GM23338 (cell line): ENCODE data around the gene LIF. TPM values are rescaled to one million over a fixed set of nuclear protein-coding genes. Genes with fewer than 3 reads are reported as not detected.
A peak's percentile ranks its signal among the peaks of the same experiment; 100 is the strongest.

Experiments
- ATAC-seq: fragments of 200-7000 bp; cut with Tn5 transposase; 3 replicates; pipeline ENCODE4 v1.9.1; 2020
- DNase-seq: peaks from one replicate; pipeline ENCODE4 v3.0.0-alpha.2; 2015; ENCODE audit warnings: low spot score
- H2AFZ ChIP-seq: fragments of 200-600 bp; sonication (generic); 2 replicates; pipeline ENCODE4 v1.8.0; 2016; ENCODE audit warnings: antibody characterized with exemption, mild to moderate bottlenecking, moderate library complexity
- H3F3A ChIP-seq: fragments of 200-600 bp; sonication (generic); replicated peaks from 2 replicates; pipeline ENCODE4 v1.8.0; 2017; ENCODE audit warnings: antibody characterized with exemption, mixed run types, low read depth
- H3K27ac ChIP-seq: fragments of 200-600 bp; sonication (generic); 2 replicates; pipeline ENCODE4 v1.6.1; 2016; ENCODE audit warnings: low read depth
- H3K27me3 ChIP-seq: fragments of 200-600 bp; sonication (generic); 2 replicates; pipeline ENCODE4 v1.8.0; 2016; ENCODE audit warnings: mild to moderate bottlenecking, mixed run types, moderate library complexity; ENCODE audit not compliant: insufficient read depth
- H3K36me3 ChIP-seq: fragments of 200-600 bp; sonication (generic); 2 replicates; pipeline ENCODE4 v1.8.0; 2016; ENCODE audit warnings: mild to moderate bottlenecking; ENCODE audit not compliant: insufficient read depth
- H3K4me1 ChIP-seq: fragments of 200-600 bp; sonication (generic); 2 replicates; pipeline ENCODE4 v1.8.0; 2016; ENCODE audit warnings: mild to moderate bottlenecking, moderate library complexity; ENCODE audit not compliant: insufficient read depth
- H3K4me2 ChIP-seq: fragments of 200-600 bp; sonication (generic); 2 replicates; pipeline ENCODE4 v1.7.1; 2017; ENCODE audit warnings: mixed run types
- H3K4me3 ChIP-seq: fragments of 200-600 bp; sonication (generic); 2 replicates; pipeline ENCODE4 v1.6.1; 2016; ENCODE audit warnings: mixed run types
- H3K79me2 ChIP-seq: fragments of 200-600 bp; sonication (generic); replicated peaks from 2 replicates; pipeline ENCODE4 v1.8.0; 2017; ENCODE audit warnings: mild to moderate bottlenecking; ENCODE audit not compliant: insufficient read depth
- H3K9me2 ChIP-seq: fragments of 200-600 bp; sonication (generic); 2 replicates; pipeline ENCODE4 v1.8.0; 2017; ENCODE audit not compliant: insufficient read depth
- H4K20me1 ChIP-seq: fragments of 200-600 bp; sonication (generic); replicated peaks from 2 replicates; pipeline ENCODE4 v1.8.0; 2017; ENCODE audit warnings: mild to moderate bottlenecking; ENCODE audit not compliant: insufficient read depth
- H3K27ac Mint-ChIP-seq: 2 replicates; pipeline ENCODE4 v1.8.0; 2020; ENCODE audit warnings: inconsistent platforms, mild to moderate bottlenecking, moderate library complexity, mixed read lengths
- H3K27me3 Mint-ChIP-seq: 3 replicates; pipeline ENCODE4 v1.8.0; 2022; ENCODE audit warnings: low read depth, mild to moderate bottlenecking, moderate library complexity, mixed read lengths, inconsistent platforms; ENCODE audit not compliant: insufficient read depth, poor library complexity
- H3K36me3 Mint-ChIP-seq: 3 replicates; pipeline ENCODE4 v1.8.0; 2021; ENCODE audit warnings: low read depth, mild to moderate bottlenecking, inconsistent platforms, moderate library complexity, mixed read lengths
- H3K4me1 Mint-ChIP-seq: 3 replicates; pipeline ENCODE4 v1.8.0; 2020; ENCODE audit warnings: mild to moderate bottlenecking, inconsistent platforms, mixed read lengths
- H3K4me3 Mint-ChIP-seq: 3 replicates; pipeline ENCODE4 v1.8.0; 2021; ENCODE audit warnings: moderate library complexity, mild to moderate bottlenecking, inconsistent platforms, mixed read lengths
- H3K9me3 Mint-ChIP-seq: 3 replicates; pipeline ENCODE4 v1.8.0; 2020; ENCODE audit warnings: moderate library complexity, mild to moderate bottlenecking, inconsistent platforms, mixed read lengths
- CREB1 ChIP-seq: fragments of 250-450 bp; sonication (Bioruptor Pico); IDR thresholded peaks from 2 replicates; pipeline ENCODE4 v1.5.0; 2020; ENCODE audit warnings: low read depth, mild to moderate bottlenecking, moderate library complexity
- CTCF ChIP-seq, 2 experiments: fragments of 200-600 bp in 1 of 2; sonication (generic) in 1 of 2; conservative IDR thresholded peaks; 2 replicates each; pipeline versions ENCODE4 v1.5.1 to v1.6.1; 2016 to 2017; ENCODE audit warnings: antibody characterized with exemption in 2 of 2, low read depth in 2 of 2, mild to moderate bottlenecking in 2 of 2, moderate library complexity in 1 of 2
- ETS1 ChIP-seq: IDR thresholded peaks from 2 replicates; pipeline ENCODE4 v1.6.1; 2016; ENCODE audit warnings: antibody characterized with exemption
- EZH2 ChIP-seq: fragments of 200-600 bp; sonication (generic); IDR thresholded peaks from one replicate; pipeline ENCODE4 v1.8.0; 2017; ENCODE audit warnings: antibody characterized with exemption, mild to moderate bottlenecking, low read depth; ENCODE audit not compliant: unreplicated experiment
- EZH2phosphoT487 ChIP-seq: fragments of 200-600 bp; sonication (generic); IDR thresholded peaks from one replicate; pipeline ENCODE4 v1.8.1; 2018; ENCODE audit warnings: antibody characterized with exemption; ENCODE audit not compliant: unreplicated experiment
- JUNB ChIP-seq: IDR thresholded peaks from one replicate; pipeline ENCODE4 v1.6.1; 2016; ENCODE audit warnings: antibody characterized with exemption; ENCODE audit not compliant: unreplicated experiment
- NANOG ChIP-seq: IDR thresholded peaks from 2 replicates; pipeline ENCODE4 v1.6.1; 2016; ENCODE audit warnings: antibody characterized with exemption, borderline replicate concordance
- POLR2AphosphoS5 ChIP-seq: IDR thresholded peaks from 2 replicates; pipeline ENCODE4 v1.6.1; 2016; ENCODE audit warnings: antibody characterized with exemption, low read depth
- REST ChIP-seq: IDR thresholded peaks from one replicate; pipeline ENCODE4 v1.6.1; 2018; ENCODE audit warnings: antibody characterized with exemption; ENCODE audit not compliant: unreplicated experiment
- STAT1 ChIP-seq: IDR thresholded peaks from one replicate; pipeline ENCODE4 v1.6.1; 2016; ENCODE audit warnings: antibody characterized with exemption; ENCODE audit not compliant: unreplicated experiment
- ZNF114 ChIP-seq: fragments of 250-450 bp; sonication (Bioruptor Pico); IDR thresholded peaks from 2 replicates; pipeline ENCODE4 v1.5.0; 2020; ENCODE audit warnings: mild to moderate bottlenecking, moderate library complexity
- ZNF331 ChIP-seq: fragments of 250-450 bp; sonication (Bioruptor Pico); IDR thresholded peaks from 2 replicates; pipeline ENCODE4 v1.5.0; 2020; ENCODE audit warnings: low read depth, mild to moderate bottlenecking, moderate library complexity
- ZNF462 ChIP-seq: fragments of 250-450 bp; sonication (Bioruptor Pico); IDR thresholded peaks from 2 replicates; pipeline ENCODE4 v1.5.0; 2020; ENCODE audit warnings: mild to moderate bottlenecking, moderate library complexity
- polyA plus RNA-seq: library from polyadenylated mRNA; unstranded; fragments of >200 nt; fragmentation: Nextera tagmentation; extraction: Ambion mirVana; gene quantifications from 2 replicates; pipeline ENCODE4 v1.2.1, GENCODE V29; 2016
- total RNA-seq: library from RNA; depleted of rRNA; stranded (reverse); fragments of >200 nt; shearing (Covaris generic); gene quantifications from 2 replicates; pipeline ENCODE4 v1.2.3, GENCODE V29; 2014

LIF gene
- total and polyA plus RNA-seq, 2 experiments from 2014 or later = 1.8 to 3.6 TPM

GRCh38 chr22:30230787-30231461 is 15.6 kb downstream of the LIF start:
- no peaks in the 10 kb centered on the region for H3K27me3 ChIP-seq
- H3K4me3 ChIP-seq = no peak overlapping the region
- ATAC-seq = no peak
- no peaks in the 10 kb centered on the region for H3K79me2 ChIP-seq
- peak overlapping the region; percentile 63; the same call in 1 of the 2 replicates for H2AFZ ChIP-seq
- TF ChIP-seq EZH2 (no peak), STAT1 (no peak), POLR2AphosphoS5 (no peak), REST (no peak), NANOG (no peak), ZNF331 (CRISPR knock-in tag) (no peak), JUNB (no peak), ZNF114 (no peak), CREB1 (CRISPR knock-in tag) (no peak), ETS1 (no peak), CTCF (conservative IDR thresholded peaks at IDR 0.05; ENCODE audit: low read depth in 2 of 2) (no peak), EZH2phosphoT487 (no peak), ZNF462 (no peak)
- Mint-ChIP-seq H3K36me3 (no peaks in the 10 kb centered on the region), H3K27ac (no peak overlapping the region), H3K27me3 (no peaks in the 10 kb centered on the region), H3K9me3 (no peaks in the 10 kb centered on the region; the same call in 2 of the 3 replicates), H3K4me1 (peaks cover 22% of the 10 kb centered on the region), H3K4me3 (no peak overlapping the region)
- peaks cover 31% of the 10 kb centered on the region for H3K4me1 ChIP-seq
- no peak overlapping the region for H3K4me2 ChIP-seq
- H3K9me2 ChIP-seq = no peaks in the 10 kb centered on the region
- no peak for DNase-seq
- no peaks in the 10 kb centered on the region for H3K36me3 ChIP-seq
- H3F3A ChIP-seq = no peaks in the 10 kb centered on the region
- no peak overlapping the region for H3K27ac ChIP-seq
- H4K20me1 ChIP-seq = no peaks in the 10 kb centered on the region
